ENCODE measurements around the gene LAMC1.

Gene LAMC1

GRCh38 chr1:183023146-183023600 lies at the start of gene LAMC1:
Gene LAMC1 (plus strand): TSS chr1:183023420. CDS start chr1:183023717, 297 bp downstream.
- H3K36me3 ChIP-seq (ENCODE audit: insufficient read depth, low read length): peaks cover 14% of the 10 kb centered on the region
- H3K27ac ChIP-seq (ENCODE audit: low read depth, low read length): peak within 1 kb of the TSS; percentile 100
- peak within 1 kb of the TSS; percentile 96 for H3K4me3 ChIP-seq (ENCODE audit: low read depth, low read length)
- H2AFZ ChIP-seq (ENCODE audit: low read length, unreplicated experiment): peak within 1 kb of the TSS; percentile 73
- peaks cover 49% of the 10 kb centered on the region for H3K79me2 ChIP-seq (ENCODE audit: control insufficient read depth, insufficient read depth, low read length, unreplicated experiment)
- H3K27me3 ChIP-seq (ENCODE audit: insufficient read depth, low read length): no peaks in the 10 kb centered on the region
- H3K4me1 ChIP-seq (ENCODE audit: control insufficient read depth, insufficient read depth, low read length, unreplicated experiment): peaks cover 29% of the 10 kb centered on the region

GRCh38 chr1:182974506-182975191 lies 48.6 kb upstream of the LAMC1 start:
- Histone ChIP-seq H3K27ac (ENCODE audit: low read depth, low read length) (no peak overlapping the region), H3K79me2 (ENCODE audit: control insufficient read depth, insufficient read depth, low read length, unreplicated experiment) (no peaks in the 10 kb centered on the region), H3K4me3 (ENCODE audit: low read depth, low read length) (no peak overlapping the region), H3K36me3 (ENCODE audit: insufficient read depth, low read length) (no peaks in the 10 kb centered on the region), H2AFZ (ENCODE audit: low read length, unreplicated experiment) (no peak overlapping the region), H3K4me1 (ENCODE audit: control insufficient read depth, insufficient read depth, low read length, unreplicated experiment) (no peaks in the 10 kb centered on the region), H3K27me3 (ENCODE audit: insufficient read depth, low read length) (no peaks in the 10 kb centered on the region)

- Histone ChIP-seq H3K36me3 (ENCODE audit: insufficient read depth, low read length) (no peaks in the 10 kb centered on the region), H2AFZ (ENCODE audit: low read length, unreplicated experiment) (no peak overlapping the region), H3K4me3 (ENCODE audit: low read depth, low read length) (no peak overlapping the region), H3K27me3 (ENCODE audit: insufficient read depth, low read length) (no peaks in the 10 kb centered on the region), H3K27ac (ENCODE audit: low read depth, low read length) (no peak overlapping the region), H3K79me2 (ENCODE audit: control insufficient read depth, insufficient read depth, low read length, unreplicated experiment) (no peaks in the 10 kb centered on the region), H3K4me1 (ENCODE audit: control insufficient read depth, insufficient read depth, low read length, unreplicated experiment) (no peaks in the 10 kb centered on the region)
Observed at GRCh38 chr1:182977480-182977879, 45.7 kb upstream of the LAMC1 start.

- no peaks in the 10 kb centered on the region for H3K79me2 ChIP-seq (ENCODE audit: control insufficient read depth, insufficient read depth, low read length, unreplicated experiment)
- H3K36me3 ChIP-seq (ENCODE audit: insufficient read depth, low read length): no peaks in the 10 kb centered on the region
- H3K4me3 ChIP-seq (ENCODE audit: low read depth, low read length): no peak overlapping the region
- H2AFZ ChIP-seq (ENCODE audit: low read length, unreplicated experiment): no peak overlapping the region
- H3K27me3 ChIP-seq (ENCODE audit: insufficient read depth, low read length): no peaks in the 10 kb centered on the region
- no peaks in the 10 kb centered on the region for H3K4me1 ChIP-seq (ENCODE audit: control insufficient read depth, insufficient read depth, low read length, unreplicated experiment)
- no peak overlapping the region for H3K27ac ChIP-seq (ENCODE audit: low read depth, low read length)
Observed at GRCh38 chr1:182978151-182978853, 44.9 kb upstream of the LAMC1 start.

GRCh38 chr1:182984138-182984537 lies 39.1 kb upstream of the LAMC1 start:
- H2AFZ ChIP-seq (ENCODE audit: low read length, unreplicated experiment): no peak overlapping the region
- H3K4me3 ChIP-seq (ENCODE audit: low read depth, low read length): no peak overlapping the region
- no peaks in the 10 kb centered on the region for H3K4me1 ChIP-seq (ENCODE audit: control insufficient read depth, insufficient read depth, low read length, unreplicated experiment)
- no peaks in the 10 kb centered on the region for H3K27me3 ChIP-seq (ENCODE audit: insufficient read depth, low read length)
- H3K27ac ChIP-seq (ENCODE audit: low read depth, low read length): no peak overlapping the region
- no peaks in the 10 kb centered on the region for H3K79me2 ChIP-seq (ENCODE audit: control insufficient read depth, insufficient read depth, low read length, unreplicated experiment)
- no peaks in the 10 kb centered on the region for H3K36me3 ChIP-seq (ENCODE audit: insufficient read depth, low read length)

- H3K79me2 ChIP-seq (ENCODE audit: control insufficient read depth, insufficient read depth, low read length, unreplicated experiment): no peaks in the 10 kb centered on the region
- no peaks in the 10 kb centered on the region for H3K27me3 ChIP-seq (ENCODE audit: insufficient read depth, low read length)
- H3K4me1 ChIP-seq (ENCODE audit: control insufficient read depth, insufficient read depth, low read length, unreplicated experiment): peaks cover 2% of the 10 kb centered on the region
- no peak overlapping the region for H3K4me3 ChIP-seq (ENCODE audit: low read depth, low read length)
- no peak overlapping the region for H3K27ac ChIP-seq (ENCODE audit: low read depth, low read length)
- no peaks in the 10 kb centered on the region for H3K36me3 ChIP-seq (ENCODE audit: insufficient read depth, low read length)
- no peak overlapping the region for H2AFZ ChIP-seq (ENCODE audit: low read length, unreplicated experiment)
Observed at GRCh38 chr1:182984621-182985020, 38.6 kb upstream of the LAMC1 start.

- no peak overlapping the region for H2AFZ ChIP-seq (ENCODE audit: low read length, unreplicated experiment)
- H3K27ac ChIP-seq (ENCODE audit: low read depth, low read length): no peak overlapping the region
Observed at GRCh38 chr1:182985876-182986275, 37.3 kb upstream of the LAMC1 start.

GRCh38 chr1:182990413-182991144 lies 32.6 kb upstream of the LAMC1 start:
- peak overlapping the region; percentile 78 for H3K27ac ChIP-seq (ENCODE audit: low read depth, low read length)
- H2AFZ ChIP-seq (ENCODE audit: low read length, unreplicated experiment): peak overlapping the region; percentile 95
- H3K4me1 ChIP-seq (ENCODE audit: control insufficient read depth, insufficient read depth, low read length, unreplicated experiment): peaks cover 19% of the 10 kb centered on the region
- no peaks in the 10 kb centered on the region for H3K79me2 ChIP-seq (ENCODE audit: control insufficient read depth, insufficient read depth, low read length, unreplicated experiment)
- H3K4me3 ChIP-seq (ENCODE audit: low read depth, low read length): peak overlapping the region; percentile 38
- no peaks in the 10 kb centered on the region for H3K36me3 ChIP-seq (ENCODE audit: insufficient read depth, low read length)
- no peaks in the 10 kb centered on the region for H3K27me3 ChIP-seq (ENCODE audit: insufficient read depth, low read length)

More at GRCh38 chr1:182985876-182986275, 37.3 kb upstream of the LAMC1 start:
- Histone ChIP-seq H3K79me2 (ENCODE audit: control insufficient read depth, insufficient read depth, low read length, unreplicated experiment) (no peaks in the 10 kb centered on the region), H3K36me3 (ENCODE audit: insufficient read depth, low read length) (no peaks in the 10 kb centered on the region), H3K4me3 (ENCODE audit: low read depth, low read length) (no peak overlapping the region), H3K27me3 (ENCODE audit: insufficient read depth, low read length) (no peaks in the 10 kb centered on the region), H3K4me1 (ENCODE audit: control insufficient read depth, insufficient read depth, low read length, unreplicated experiment) (peaks cover 12% of the 10 kb centered on the region)

- no peak overlapping the region for H3K27ac ChIP-seq (ENCODE audit: low read depth, low read length)
- H3K36me3 ChIP-seq (ENCODE audit: insufficient read depth, low read length): no peaks in the 10 kb centered on the region
- H3K79me2 ChIP-seq (ENCODE audit: control insufficient read depth, insufficient read depth, low read length, unreplicated experiment): no peaks in the 10 kb centered on the region
- H3K4me1 ChIP-seq (ENCODE audit: control insufficient read depth, insufficient read depth, low read length, unreplicated experiment): peaks cover 19% of the 10 kb centered on the region
- no peaks in the 10 kb centered on the region for H3K27me3 ChIP-seq (ENCODE audit: insufficient read depth, low read length)
- no peak overlapping the region for H3K4me3 ChIP-seq (ENCODE audit: low read depth, low read length)
- H2AFZ ChIP-seq (ENCODE audit: low read length, unreplicated experiment): no peak overlapping the region
Observed at GRCh38 chr1:182993746-182994145, 29.5 kb upstream of the LAMC1 start.

- Histone ChIP-seq H3K4me3 (ENCODE audit: low read depth, low read length) (no peak overlapping the region), H2AFZ (ENCODE audit: low read length, unreplicated experiment) (no peak overlapping the region), H3K27ac (ENCODE audit: low read depth, low read length) (no peak overlapping the region), H3K36me3 (ENCODE audit: insufficient read depth, low read length) (no peaks in the 10 kb centered on the region), H3K27me3 (ENCODE audit: insufficient read depth, low read length) (no peaks in the 10 kb centered on the region), H3K4me1 (ENCODE audit: control insufficient read depth, insufficient read depth, low read length, unreplicated experiment) (peaks cover 6% of the 10 kb centered on the region), H3K79me2 (ENCODE audit: control insufficient read depth, insufficient read depth, low read length, unreplicated experiment) (no peaks in the 10 kb centered on the region)
Observed at GRCh38 chr1:182995894-182996293, 27.3 kb upstream of the LAMC1 start.

All from ACC112 (cell line).